SIG-M5 treated with dmso at 0.1 percent for 504 hours (cell line): ENCODE measurements around the gene OTOG.

Source experiments
- DNase-seq: peaks from one replicate; lab custom pipeline; 2025; ENCODE audit not compliant: unreplicated experiment; lab: John Stamatoyannopoulos, UW

OTOG gene

GRCh38 chr11:17692931-17693330 is 145.9 kb downstream of the OTOG start:
- no peak for DNase-seq

- no peak for DNase-seq
Measured at GRCh38 chr11:17693531-17693930, 146.5 kb downstream of the OTOG start.

DNA sequence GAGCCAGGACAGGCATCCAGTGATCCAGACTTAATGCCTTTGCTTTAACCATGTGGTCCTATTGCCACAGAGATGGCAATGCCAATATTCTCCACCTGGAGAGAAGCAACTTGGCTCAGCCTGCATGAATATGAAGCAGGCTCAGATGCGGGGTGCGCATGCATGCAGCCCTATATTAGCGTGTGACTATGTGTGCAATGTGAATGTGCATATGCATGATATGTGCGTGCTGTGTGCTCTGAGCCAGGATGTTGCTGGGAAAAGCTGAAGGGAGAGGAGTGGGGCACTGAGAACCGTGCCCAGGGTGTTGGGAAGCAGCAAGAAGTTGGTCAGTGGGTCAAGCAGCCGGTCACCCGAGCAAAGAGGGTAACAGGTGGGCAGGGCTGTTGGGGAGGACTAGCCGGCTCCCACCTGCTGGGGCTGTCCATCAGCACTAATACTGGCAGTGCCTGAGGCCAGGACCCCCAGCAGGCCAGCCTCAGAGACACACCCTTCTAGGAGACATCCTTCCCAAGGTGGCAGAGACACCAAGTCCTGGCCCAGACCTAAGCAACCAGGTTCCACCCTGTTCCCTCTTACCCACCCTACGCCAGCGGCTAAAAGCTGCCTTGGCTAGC is 147.5 kb downstream of the OTOG start:
- DNase-seq: no peak

- DNase-seq: no peak
Measured at GRCh38 chr11:17695454-17696441, 148.7 kb downstream of the OTOG start.

DNA sequence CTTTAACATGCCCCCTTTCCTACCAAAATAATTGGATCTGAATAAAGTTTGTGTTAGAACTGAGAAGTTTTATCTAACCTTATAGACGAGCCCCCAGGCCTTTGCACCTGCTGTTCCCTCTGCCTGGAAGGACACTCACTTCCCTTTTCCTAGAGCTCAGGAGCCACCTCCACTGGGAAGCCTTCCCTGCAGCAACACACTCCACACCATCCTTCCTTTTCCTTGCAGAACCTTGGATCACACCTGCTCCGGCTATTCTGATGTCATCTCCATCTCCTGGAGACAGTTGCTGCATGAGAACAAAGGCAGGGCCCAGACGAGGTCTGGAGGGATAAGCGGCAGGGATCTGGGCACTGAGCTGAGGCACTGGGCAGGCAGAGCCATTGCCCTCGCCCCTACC is 149.7 kb downstream of the OTOG start:
- no peak for DNase-seq
